GM12864 (cell line): ENCODE results near the gene CD46.

Experiments used
- DNase-seq: peaks from one replicate; pipeline ENCODE4 v3.0.0-alpha.2; 2011; ENCODE audit warnings: low read depth
- H3K4me3 ChIP-seq: 2 replicates; pipeline ENCODE4 v1.5.1; 2011; ENCODE audit warnings: mild to moderate bottlenecking, low read depth, low read length, control low read depth
- TF ChIP-seq, protein P1 (sequence below): IDR thresholded peaks from 2 replicates; pipeline ENCODE4 v1.5.1; 2011; ENCODE audit warnings: low read depth, mild to moderate bottlenecking, moderate library complexity, low read length, control low read depth, inconsistent platforms; ENCODE audit errors: missing control alignments

The CD46 gene

DNA sequence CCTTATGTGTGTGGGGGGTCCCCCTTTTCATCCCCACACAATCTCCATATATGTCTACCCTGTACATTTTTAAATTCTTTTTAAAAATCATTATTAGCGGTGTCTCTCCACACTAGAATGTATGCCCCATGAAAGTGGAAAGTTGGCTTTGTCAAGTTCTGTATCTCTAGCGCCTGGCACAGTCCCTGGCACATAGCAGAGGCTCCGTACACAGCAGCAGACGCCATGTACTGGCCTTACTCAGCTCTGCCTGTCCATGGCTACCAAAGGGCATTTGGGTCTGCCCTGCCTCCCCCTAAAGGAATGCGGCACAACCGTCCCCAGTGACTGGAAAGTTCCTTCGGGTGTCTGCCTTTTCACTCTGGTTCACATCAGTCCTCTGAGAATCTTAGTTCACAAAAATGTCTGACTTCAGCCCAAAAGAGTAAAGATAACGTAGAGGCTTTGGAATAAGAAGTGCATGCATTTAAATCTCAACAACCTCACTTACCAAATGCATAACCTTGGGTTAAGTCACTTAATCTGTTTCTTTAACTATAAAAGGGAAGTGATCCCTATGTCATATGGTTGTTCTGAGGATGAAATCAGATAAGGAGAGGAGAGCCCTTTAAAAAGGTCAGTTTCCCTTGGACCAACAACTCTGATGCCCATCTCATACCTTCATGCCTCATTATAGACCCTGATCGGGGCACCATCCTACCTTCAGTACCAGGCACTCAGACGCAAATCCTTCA, 61.1 kb downstream of the CD46 start:
- TF ChIP-seq, protein P1, sequence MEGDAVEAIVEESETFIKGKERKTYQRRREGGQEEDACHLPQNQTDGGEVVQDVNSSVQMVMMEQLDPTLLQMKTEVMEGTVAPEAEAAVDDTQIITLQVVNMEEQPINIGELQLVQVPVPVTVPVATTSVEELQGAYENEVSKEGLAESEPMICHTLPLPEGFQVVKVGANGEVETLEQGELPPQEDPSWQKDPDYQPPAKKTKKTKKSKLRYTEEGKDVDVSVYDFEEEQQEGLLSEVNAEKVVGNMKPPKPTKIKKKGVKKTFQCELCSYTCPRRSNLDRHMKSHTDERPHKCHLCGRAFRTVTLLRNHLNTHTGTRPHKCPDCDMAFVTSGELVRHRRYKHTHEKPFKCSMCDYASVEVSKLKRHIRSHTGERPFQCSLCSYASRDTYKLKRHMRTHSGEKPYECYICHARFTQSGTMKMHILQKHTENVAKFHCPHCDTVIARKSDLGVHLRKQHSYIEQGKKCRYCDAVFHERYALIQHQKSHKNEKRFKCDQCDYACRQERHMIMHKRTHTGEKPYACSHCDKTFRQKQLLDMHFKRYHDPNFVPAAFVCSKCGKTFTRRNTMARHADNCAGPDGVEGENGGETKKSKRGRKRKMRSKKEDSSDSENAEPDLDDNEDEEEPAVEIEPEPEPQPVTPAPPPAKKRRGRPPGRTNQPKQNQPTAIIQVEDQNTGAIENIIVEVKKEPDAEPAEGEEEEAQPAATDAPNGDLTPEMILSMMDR, result no peak
- no peak overlapping the region for H3K4me3 ChIP-seq
- DNase-seq, result no peak

- TF ChIP-seq, protein P1, result no peak
- no peak overlapping the region for H3K4me3 ChIP-seq
- DNase-seq, result no peak
These were observed 61.6 kb downstream of the CD46 start for GRCh38 chr1:207813512-207813881.

GRCh38 chr1:207813946-207814345, 62.1 kb downstream of the CD46 start:
- DNase-seq, result no peak
- TF ChIP-seq, protein P1, result no peak
- no peak overlapping the region for H3K4me3 ChIP-seq

DNA sequence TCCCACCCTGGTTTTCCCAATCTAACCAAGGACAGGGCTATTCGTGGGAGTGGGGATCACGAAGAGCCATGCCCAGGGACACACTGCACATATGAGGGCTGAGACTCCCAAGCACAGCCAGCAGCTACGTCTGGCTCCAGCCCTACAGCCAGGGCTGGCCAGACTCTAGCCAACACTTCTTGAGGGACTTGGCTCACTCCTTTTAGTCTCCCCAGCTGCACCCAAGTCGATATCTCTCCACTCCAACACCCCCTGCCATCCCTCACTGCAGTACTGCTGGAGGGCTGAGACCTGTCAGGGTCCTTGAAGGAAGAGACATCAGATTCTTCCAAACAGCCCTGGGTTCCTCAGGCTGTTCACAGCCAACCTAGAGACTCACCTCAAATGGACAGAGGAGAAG, 62.6 kb downstream of the CD46 start:
- no peak for DNase-seq
- TF ChIP-seq, protein P1, result no peak
- H3K4me3 ChIP-seq, result no peak overlapping the region

GRCh38 chr1:207815466-207815865, 63.6 kb downstream of the CD46 start:
- TF ChIP-seq, protein P1, result no peak
- H3K4me3 ChIP-seq, result no peak overlapping the region
- DNase-seq, result no peak

DNA sequence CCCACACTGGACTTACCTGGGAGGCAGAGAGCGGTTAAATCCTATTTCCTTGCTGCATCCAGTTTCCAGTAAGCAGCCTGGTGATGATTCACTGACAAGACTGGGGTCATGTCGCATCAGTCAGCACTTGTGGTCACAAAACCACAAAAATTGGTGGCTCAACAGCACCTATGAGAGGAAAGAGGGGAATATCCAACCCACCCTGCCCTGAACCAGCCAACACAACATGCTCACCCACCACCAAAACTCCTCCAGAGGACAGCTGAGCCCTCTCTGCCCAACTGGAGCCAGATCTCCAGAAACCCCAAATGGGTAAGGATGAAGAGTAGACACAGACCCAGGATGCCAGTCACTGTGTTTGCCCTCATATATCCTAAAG, 64.0 kb downstream of the CD46 start:
- TF ChIP-seq, protein P1, result no peak
- no peak for DNase-seq

GRCh38 chr1:207817166-207817565, 65.3 kb downstream of the CD46 start:
- no peak for DNase-seq
- no peak overlapping the region for H3K4me3 ChIP-seq
- TF ChIP-seq, protein P1, result no peak

More for the DNA sequence above, 64.0 kb downstream of the CD46 start:
- H3K4me3 ChIP-seq, result no peak overlapping the region
